ENCODE measurements around the gene NEU4.

NEU4 gene

GRCh38 chr2:241817126-241817820, 8.3 kb downstream of the NEU4 start:
- no peak for TF ChIP-seq POLR2AphosphoS5 (IDR thresholded peaks at IDR 0.05; ENCODE audit: low read depth, low read length)
- TF ChIP-seq REST (IDR thresholded peaks at IDR 0.05; ENCODE audit: insufficient read depth in 1 of 2, low read depth in 2 of 2, low read length in 2 of 2) = no peak; a peak in 1 of 4 replicates
- peak; percentile 39 for TF ChIP-seq FOXP2 (optimal IDR thresholded peaks at IDR 0.05; ENCODE audit: borderline replicate concordance, extremely low read depth, extremely low read length, insufficient read depth)
- no peak for TF ChIP-seq SIN3A (IDR thresholded peaks at IDR 0.05; ENCODE audit: borderline replicate concordance, insufficient read depth, low read length)
- TF ChIP-seq TAF1 (IDR thresholded peaks at IDR 0.05; ENCODE audit: borderline replicate concordance, insufficient read depth, low read length) = no peak

DNA sequence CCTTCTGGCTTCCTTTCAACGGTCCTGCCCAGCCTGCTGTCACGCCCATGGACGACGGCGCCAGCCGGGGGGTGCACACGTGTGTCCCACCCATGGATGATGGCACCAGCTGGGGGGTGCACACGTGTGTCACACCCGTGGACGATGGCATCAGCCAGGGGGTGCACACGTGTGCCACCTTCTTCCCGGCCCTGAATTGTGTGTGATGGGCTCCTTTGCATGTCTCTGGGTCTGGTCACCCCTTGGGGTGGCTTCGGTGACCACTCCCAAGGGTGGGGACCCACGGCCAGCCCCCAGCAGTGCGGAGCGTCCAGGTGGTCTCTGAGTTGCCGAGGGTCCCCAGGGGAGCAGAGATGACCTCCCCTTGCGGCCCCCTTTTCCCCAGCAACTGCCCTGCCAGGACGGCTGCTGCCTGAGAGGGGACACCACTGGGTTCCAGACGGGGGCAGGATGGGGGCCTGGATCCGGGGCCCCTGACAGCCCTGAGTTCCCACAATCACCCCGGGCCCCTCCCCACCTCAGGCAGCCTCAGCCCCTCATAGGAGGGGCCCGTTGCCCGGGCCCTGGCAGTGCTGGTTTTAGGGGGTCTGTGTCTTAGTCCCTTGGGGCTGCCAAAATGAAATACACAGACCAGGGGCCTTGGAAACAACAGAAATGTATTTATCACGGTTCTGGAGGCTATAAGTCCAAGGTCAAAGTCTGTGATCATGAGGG, 9.4 kb downstream of the NEU4 start:
- TF ChIP-seq TAF1 (IDR thresholded peaks at IDR 0.05; ENCODE audit: borderline replicate concordance, insufficient read depth, low read length) = no peak

DNA sequence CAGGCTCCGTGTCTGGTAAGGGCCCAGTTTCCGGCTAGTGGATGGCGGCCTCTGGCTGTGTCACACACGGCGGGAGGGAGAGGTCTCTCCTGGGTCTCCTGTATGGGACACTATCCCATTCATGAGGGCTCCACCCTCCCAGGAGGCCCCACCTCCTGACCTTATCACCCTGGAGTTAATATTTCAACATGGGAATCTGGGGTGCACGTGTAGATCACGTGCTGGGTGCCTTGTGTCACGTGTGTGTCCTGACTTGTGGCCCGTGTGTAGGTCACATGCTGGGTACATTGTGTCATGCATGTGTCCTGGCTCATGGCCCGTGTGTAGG, 9.9 kb downstream of the NEU4 start:
- no peak for TF ChIP-seq POLR2AphosphoS5 (IDR thresholded peaks at IDR 0.05; ENCODE audit: low read depth, low read length)
- TF ChIP-seq FOXP2 (optimal IDR thresholded peaks at IDR 0.05; ENCODE audit: borderline replicate concordance, extremely low read depth, extremely low read length, insufficient read depth) = no peak
- TF ChIP-seq SIN3A (IDR thresholded peaks at IDR 0.05; ENCODE audit: borderline replicate concordance, insufficient read depth, low read length) = no peak
- TF ChIP-seq TAF1 (IDR thresholded peaks at IDR 0.05; ENCODE audit: borderline replicate concordance, insufficient read depth, low read length) = no peak
- no peak for TF ChIP-seq REST (IDR thresholded peaks at IDR 0.05; ENCODE audit: insufficient read depth in 1 of 2, low read depth in 2 of 2, low read length in 2 of 2)

DNA sequence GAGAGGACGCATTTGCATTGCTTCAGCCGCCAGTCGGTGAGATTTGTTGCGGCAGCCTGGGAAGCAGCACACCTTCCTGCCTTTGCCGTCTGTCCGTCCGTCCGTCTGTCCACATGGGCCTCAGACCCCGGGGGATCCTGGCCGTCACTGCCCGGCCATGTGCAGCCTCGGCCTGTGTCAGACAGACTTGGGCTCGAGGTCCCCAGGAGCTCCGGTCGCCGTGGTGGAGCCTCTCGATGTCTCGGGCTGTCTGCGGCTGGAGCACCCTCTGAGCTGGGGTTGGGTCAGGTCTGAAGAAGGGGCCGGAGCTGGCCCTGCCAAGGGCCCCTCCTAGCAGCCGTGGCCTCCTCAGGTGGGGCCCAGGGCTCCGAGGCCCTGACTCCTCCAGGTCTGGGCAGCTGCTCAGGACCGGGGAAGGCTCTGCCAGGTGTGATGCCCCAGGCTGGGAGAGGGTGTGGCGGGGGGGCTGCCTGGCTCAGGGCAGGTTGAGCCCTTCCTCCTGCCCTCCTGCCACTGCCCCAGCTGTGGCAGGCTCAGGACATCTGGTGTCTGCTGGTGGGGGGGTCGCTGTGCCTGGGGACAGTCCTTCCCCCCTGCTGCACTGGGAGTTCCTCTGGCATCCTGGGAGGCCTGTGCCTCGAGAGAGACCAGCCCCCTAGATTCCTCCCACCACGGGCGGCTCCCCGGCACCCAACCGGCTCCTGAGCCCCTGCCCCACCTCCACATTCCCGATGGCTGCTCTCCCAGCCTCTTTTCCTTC, 11.8 kb downstream of the NEU4 start:
- TF ChIP-seq REST (IDR thresholded peaks at IDR 0.05; ENCODE audit: insufficient read depth in 1 of 2, low read depth in 2 of 2, low read length in 2 of 2) = no peak
- no peak for TF ChIP-seq FOXP2 (optimal IDR thresholded peaks at IDR 0.05; ENCODE audit: borderline replicate concordance, extremely low read depth, extremely low read length, insufficient read depth)
- no peak for TF ChIP-seq POLR2AphosphoS5 (IDR thresholded peaks at IDR 0.05; ENCODE audit: low read depth, low read length)
- no peak for TF ChIP-seq SIN3A (IDR thresholded peaks at IDR 0.05; ENCODE audit: borderline replicate concordance, insufficient read depth, low read length)

DNA sequence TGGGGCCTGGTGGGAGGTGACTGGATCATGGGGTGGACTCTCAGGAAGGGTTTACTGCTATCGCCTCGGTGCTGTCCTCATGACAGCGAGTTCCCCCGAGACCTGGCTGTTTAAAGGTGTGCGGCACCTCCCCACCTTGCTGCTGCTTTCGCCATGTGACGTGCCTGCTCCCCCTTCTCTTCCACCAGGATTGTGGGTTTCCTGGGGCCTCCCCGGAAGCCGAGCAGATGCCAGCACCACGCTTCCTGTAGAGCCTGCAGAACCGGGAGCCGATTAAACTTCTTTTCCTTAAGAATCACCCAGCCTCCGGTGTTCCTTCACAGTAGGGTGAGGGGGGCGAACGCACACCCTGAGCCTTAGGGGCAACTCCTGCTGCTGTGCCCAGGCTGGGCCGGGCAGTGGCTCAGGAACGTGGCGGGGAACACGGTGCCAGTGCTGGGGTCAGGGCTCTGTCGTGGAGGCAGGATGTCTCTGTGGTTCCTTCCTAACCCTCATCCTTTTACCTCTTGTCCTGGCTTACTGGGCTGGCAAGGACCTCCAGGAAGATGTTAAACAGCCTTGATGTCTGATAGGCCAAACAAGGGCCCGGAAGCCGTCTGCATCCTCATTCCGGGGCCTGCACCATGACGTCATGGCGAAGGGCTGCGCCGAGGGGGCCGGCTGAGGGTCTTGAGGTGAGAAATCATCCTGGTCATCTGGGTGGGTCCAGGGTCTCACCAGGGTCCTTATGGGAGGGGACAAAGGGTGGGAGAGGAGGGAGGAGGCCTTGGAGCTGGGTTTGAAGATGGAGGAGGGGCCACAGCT, 12.7 kb downstream of the NEU4 start:
- TF ChIP-seq POLR2AphosphoS5 (IDR thresholded peaks at IDR 0.05; ENCODE audit: low read depth, low read length) = no peak
- TF ChIP-seq FOXP2 (optimal IDR thresholded peaks at IDR 0.05; ENCODE audit: borderline replicate concordance, extremely low read depth, extremely low read length, insufficient read depth) = peak; percentile 10

Measured in PFSK-1 (cell line).